Transverse colon (tissue), 4 donors: ENCODE measurements around the gene ZBTB7B. TPM values are rescaled to one million over a fixed set of nuclear protein-coding genes. Genes with fewer than 3 reads are reported as not detected.
A peak's percentile ranks its signal among the peaks of the same experiment; 100 is the strongest.

Experiments
- DNase-seq: peaks from one replicate; pipeline ENCODE4 v3.0.0-alpha.2; 2019
- H3K27ac ChIP-seq, 4 donors: fragments of 200-600 bp; sonication (generic); 2 replicates each; pipeline ENCODE4 v1.5.1; 2016 to 2018; ENCODE audit warnings: inconsistent platforms in 4 of 4
- H3K27me3 ChIP-seq: fragments of 200-600 bp; sonication (generic); 2 replicates; pipeline ENCODE4 v1.5.1; 2017; ENCODE audit warnings: inconsistent platforms
- H3K36me3 ChIP-seq, 4 donors: fragments of 200-600 bp; sonication (generic); 2 replicates each; pipeline ENCODE4 v1.5.1; 2017 to 2019; ENCODE audit warnings: inconsistent platforms in 4 of 4
- H3K4me1 ChIP-seq, 4 donors: fragments of 200-600 bp; sonication (generic); 2 replicates each; pipeline ENCODE4 v1.5.1; 2017 to 2020; ENCODE audit warnings: inconsistent platforms in 4 of 4
- H3K4me3 ChIP-seq, 4 donors: fragments of 200-600 bp; sonication (generic); 1 replicate in 1 of 4; 2 replicates in 3 of 4; pipeline versions ENCODE4 v1.5.1 to v1.6.1; 2017 to 2019; ENCODE audit warnings: inconsistent platforms in 4 of 4
- H3K9me3 ChIP-seq, 2 donors: fragments of 200-600 bp; sonication (generic); 2 replicates each; pipeline ENCODE4 v1.5.1; 2017 to 2019; ENCODE audit warnings: inconsistent platforms in 2 of 2
- EP300 ChIP-seq: sonication (generic); formaldehyde crosslinking; IDR thresholded peaks from one replicate; pipeline ENCODE4 v1.6.1; 2017; ENCODE audit warnings: antibody characterized with exemption, low read depth
- POLR2A ChIP-seq: fragments of 450-650 bp; IDR thresholded peaks from one replicate; pipeline ENCODE4 v1.6.1; 2016; ENCODE audit warnings: antibody characterized with exemption, mild to moderate bottlenecking, moderate library complexity
- POLR2AphosphoS5 ChIP-seq, 3 donors: sonication (generic); formaldehyde crosslinking; IDR thresholded peaks; one replicate each; pipeline ENCODE4 v1.6.1; 2016; ENCODE audit warnings: antibody characterized with exemption in 3 of 3
- WGBS, 2 donors: methylation state at CpG; one replicate each; pipeline ENCODE4 v1.1.5; 2018; ENCODE audit warnings: low coverage in 1 of 2; 5-methylcytosine and 5-hydroxymethylcytosine counted together
- in situ Hi-C, 4 donors: fragments of 200-750 bp; cut with MboI; loops; one replicate each; pipeline versions ENCODE4 v1.15.0 to v1.15.1; 2017; ENCODE audit warnings: low sequenced_read_pairs in 3 of 4, low pct_ligation_motif_present in 1 of 4, low pct_unique_long_range_greater_than_20kb in 1 of 4
- intact Hi-C: fragments of 100-400 bp; cut with DNase I; formaldehyde crosslinking; loops from one replicate; pipeline ENCODE4 v1.15.1; 2023; ENCODE audit warnings: low total_unique reads
- total RNA-seq, 4 donors: library from RNA; depleted of rRNA; stranded (reverse); fragments of >200 nt; gene quantifications; one replicate each; pipeline ENCODE4 v1.1.0, GENCODE V29; 2016
- TF ChIP-seq, protein P1 (sequence below), 5 experiments: fragments of 200-600 bp in 3 of 5; fragments of 450-650 bp in 2 of 5; sonication (generic) in 3 of 5; IDR thresholded peaks; 1 replicate in 2 of 5; 2 replicates in 3 of 5; pipeline ENCODE4 v1.5.1; 2016 to 2017; ENCODE audit warnings: antibody characterized with exemption in 5 of 5, inconsistent platforms in 3 of 5, mild to moderate bottlenecking in 2 of 5, moderate library complexity in 1 of 5

The ZBTB7B gene
- total RNA-seq, 4 donors from 2014 or later = 85.2 to 513 (median 272) TPM

DNA sequence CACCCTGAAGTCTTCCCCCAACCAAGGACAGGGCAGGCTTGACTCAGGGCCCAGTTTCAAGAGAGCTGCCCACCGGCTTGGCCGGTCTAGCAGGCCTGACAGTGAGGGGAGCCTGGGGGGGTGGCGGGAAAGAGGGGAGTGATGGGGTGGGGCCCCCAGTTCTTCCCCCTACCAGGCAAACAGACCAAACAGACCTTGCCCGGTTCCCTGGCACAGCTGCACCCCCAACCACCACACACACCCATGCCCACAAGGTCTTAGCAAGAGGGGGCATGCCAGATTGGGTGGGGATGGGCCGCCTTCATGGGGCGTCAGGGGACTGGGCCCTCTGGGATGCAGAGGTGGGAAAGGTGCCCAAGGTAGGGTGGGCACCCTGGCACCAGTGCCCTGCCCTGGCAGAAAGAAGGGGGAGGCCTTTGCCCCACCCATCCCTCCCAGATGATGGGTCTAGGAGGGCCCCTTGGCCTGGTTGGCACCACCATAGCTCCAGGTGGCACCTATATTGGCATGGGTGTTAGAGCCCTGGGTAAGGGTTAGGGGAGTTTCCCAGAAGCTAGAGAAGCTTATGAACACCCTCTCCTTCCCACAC, 8.9 kb downstream of the ZBTB7B start:
- Histone ChIP-seq H3K27me3 (no peaks in the 10 kb centered on the region), H3K9me3 (no peaks in the 10 kb centered on the region), H3K4me1 (peaks cover 31 to 86% (median 74%) of the 10 kb centered on the region in 4 donors), H3K36me3 (peaks cover 0 to 12% (median 2%) of the 10 kb centered on the region in 4 donors), H3K27ac (peak overlapping the region; percentile 96 to 100 (median 98)), H3K4me3 (peak overlapping the region in 1 of 4 donors; percentile 56)
- intact Hi-C loops = no loop called here
- no peak for DNase-seq
- WGBS, 2 donors = 79% methylated on average over 6 of the region's 6 CpGs; no CpG with 5 or more reads in 1 of the 2 donors
- in situ Hi-C loops = no loop called here
- no peak for TF ChIP-seq POLR2AphosphoS5 (IDR thresholded peaks at IDR 0.05)
- no peak for TF ChIP-seq POLR2A
- no peak for TF ChIP-seq EP300
- TF ChIP-seq, protein P1, sequence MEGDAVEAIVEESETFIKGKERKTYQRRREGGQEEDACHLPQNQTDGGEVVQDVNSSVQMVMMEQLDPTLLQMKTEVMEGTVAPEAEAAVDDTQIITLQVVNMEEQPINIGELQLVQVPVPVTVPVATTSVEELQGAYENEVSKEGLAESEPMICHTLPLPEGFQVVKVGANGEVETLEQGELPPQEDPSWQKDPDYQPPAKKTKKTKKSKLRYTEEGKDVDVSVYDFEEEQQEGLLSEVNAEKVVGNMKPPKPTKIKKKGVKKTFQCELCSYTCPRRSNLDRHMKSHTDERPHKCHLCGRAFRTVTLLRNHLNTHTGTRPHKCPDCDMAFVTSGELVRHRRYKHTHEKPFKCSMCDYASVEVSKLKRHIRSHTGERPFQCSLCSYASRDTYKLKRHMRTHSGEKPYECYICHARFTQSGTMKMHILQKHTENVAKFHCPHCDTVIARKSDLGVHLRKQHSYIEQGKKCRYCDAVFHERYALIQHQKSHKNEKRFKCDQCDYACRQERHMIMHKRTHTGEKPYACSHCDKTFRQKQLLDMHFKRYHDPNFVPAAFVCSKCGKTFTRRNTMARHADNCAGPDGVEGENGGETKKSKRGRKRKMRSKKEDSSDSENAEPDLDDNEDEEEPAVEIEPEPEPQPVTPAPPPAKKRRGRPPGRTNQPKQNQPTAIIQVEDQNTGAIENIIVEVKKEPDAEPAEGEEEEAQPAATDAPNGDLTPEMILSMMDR (IDR thresholded peaks at IDR 0.05) = no peak

DNA sequence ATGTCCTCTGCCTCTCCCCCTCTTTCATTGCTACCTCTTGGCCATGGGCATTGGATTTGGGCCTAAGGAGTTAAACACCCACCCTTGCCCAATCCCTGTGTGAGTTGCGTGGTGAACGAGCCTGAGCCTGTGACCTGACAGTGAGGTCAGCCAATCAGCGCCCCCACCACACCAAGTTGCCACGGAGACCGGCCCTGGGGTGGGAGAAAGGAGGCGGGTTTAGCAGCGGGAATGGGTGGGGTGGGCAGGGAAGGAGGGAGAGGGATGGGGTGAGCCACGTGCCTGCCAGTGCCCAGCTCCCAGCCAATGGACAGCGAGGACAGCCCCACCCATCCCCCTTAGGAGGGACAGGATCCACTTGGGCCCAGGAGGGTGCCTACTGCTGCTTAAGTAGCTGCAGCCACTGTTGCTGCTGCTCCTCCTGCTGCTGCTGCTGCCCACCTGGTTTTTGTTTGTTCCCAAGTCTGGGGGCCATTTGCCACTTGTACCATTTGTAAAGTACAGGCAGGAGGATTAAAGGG, 9.5 kb downstream of the ZBTB7B start:
- Histone ChIP-seq H3K36me3 (peaks cover 0 to 12% (median 2%) of the 10 kb centered on the region in 4 donors), H3K4me1 (peaks cover 31 to 86% (median 74%) of the 10 kb centered on the region in 4 donors), H3K27me3 (no peaks in the 10 kb centered on the region), H3K9me3 (no peaks in the 10 kb centered on the region), H3K27ac (peak overlapping the region; percentile 96 to 100 (median 98)), H3K4me3 (no peak overlapping the region)
- WGBS, 2 donors = 0 to 23% methylated on average over 3 to 9 of the region's 9 CpGs
- in situ Hi-C loops = no loop called here
- TF ChIP-seq, protein P1 (IDR thresholded peaks at IDR 0.05) = no peak
- peak; percentile 64 for TF ChIP-seq POLR2A
- TF ChIP-seq EP300 = no peak
- peak in 2 of 3 donors; percentile 44 to 48 for TF ChIP-seq POLR2AphosphoS5 (IDR thresholded peaks at IDR 0.05)
- intact Hi-C loops = no loop called here
- DNase-seq = peak; percentile 85

DNA sequence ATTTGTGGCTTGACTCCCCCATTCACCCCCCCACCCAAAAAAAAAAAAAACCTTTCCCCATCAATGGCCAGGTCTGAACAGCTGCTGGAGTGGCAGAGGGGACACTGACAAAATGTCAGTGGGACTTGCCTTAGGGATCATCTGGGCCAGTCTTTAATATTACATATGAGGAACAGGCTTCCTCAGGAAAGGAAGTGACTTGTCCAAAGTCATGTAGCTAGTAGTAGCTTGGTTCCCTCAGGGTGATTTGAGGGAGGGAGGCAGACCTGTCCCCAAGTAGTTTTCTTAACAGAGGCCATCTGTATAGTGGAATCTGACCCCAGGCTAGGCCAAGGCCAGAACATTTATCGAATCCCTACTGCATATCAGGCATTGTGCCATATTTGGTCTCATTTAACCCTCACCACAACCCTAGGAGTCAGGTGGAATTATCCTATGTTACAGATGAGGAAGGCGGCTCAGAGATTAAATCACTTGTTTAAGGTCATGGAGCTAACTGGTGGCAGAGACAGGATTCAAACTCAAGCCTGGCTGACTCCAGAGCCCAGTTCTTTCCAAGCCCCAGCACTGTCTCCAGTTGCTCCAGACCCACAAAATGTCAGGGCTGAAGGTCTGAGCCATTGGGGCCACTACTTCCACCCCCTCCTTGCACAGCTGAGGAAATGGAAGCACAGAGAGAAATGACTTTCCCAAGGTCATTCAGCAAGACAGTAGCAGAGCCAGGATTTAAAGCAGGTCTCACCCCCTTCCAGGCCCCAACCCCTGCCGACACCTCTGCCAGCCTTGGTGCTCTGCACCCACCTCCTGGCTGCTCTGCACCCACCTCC, 10.4 kb downstream of the ZBTB7B start:
- peak overlapping the region; percentile 96 to 100 (median 98) for H3K27ac ChIP-seq
- no peaks in the 10 kb centered on the region for H3K9me3 ChIP-seq
- no peak overlapping the region for H3K4me3 ChIP-seq
- 68 to 83% methylated on average over 1 to 3 of the region's 3 CpGs for WGBS, 2 donors
- peaks cover 33 to 86% (median 71%) of the 10 kb centered on the region in 4 donors for H3K4me1 ChIP-seq
- H3K27me3 ChIP-seq = no peaks in the 10 kb centered on the region
- TF ChIP-seq, protein P1 (IDR thresholded peaks at IDR 0.05) = no peak
- no peak for TF ChIP-seq EP300
- no peak for TF ChIP-seq POLR2AphosphoS5 (IDR thresholded peaks at IDR 0.05)
- TF ChIP-seq POLR2A = no peak
- DNase-seq = no peak
- in situ Hi-C loops (no loop called here), intact Hi-C loops (no loop called here)
- peaks cover 0 to 12% (median 2%) of the 10 kb centered on the region in 4 donors for H3K36me3 ChIP-seq

DNA sequence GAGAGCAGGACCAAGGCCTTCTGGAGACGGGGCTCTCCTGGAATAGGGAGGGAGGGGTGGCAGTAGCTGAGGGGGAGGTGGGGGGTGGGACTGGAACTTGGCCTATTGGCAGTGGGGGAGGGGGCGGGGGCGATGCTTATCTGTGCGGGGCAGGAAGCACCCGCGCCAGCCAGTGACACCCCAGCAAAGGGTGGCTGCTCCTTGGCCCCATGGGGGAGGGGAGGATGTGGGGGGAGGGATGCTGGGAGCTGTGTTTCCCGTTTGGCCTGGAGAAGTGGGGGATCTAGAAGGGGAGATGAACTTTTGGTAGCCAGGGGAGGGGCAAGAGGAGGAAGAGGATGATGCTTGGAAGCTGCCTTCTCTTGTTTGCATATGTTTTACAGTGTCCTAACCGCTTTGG, 11.0 kb downstream of the ZBTB7B start:
- peak; percentile 26 for DNase-seq
- H3K4me3 ChIP-seq = no peak overlapping the region
- peaks cover 36 to 81% (median 70%) of the 10 kb centered on the region in 4 donors for H3K4me1 ChIP-seq
- TF ChIP-seq POLR2A (no peak), POLR2AphosphoS5 (IDR thresholded peaks at IDR 0.05) (no peak), EP300 (no peak)
- TF ChIP-seq, protein P1 (IDR thresholded peaks at IDR 0.05) = no peak
- no peaks in the 10 kb centered on the region for H3K9me3 ChIP-seq
- no peaks in the 10 kb centered on the region for H3K27me3 ChIP-seq
- WGBS, 2 donors = 27 to 34% methylated on average over 2 to 8 of the region's 8 CpGs
- H3K36me3 ChIP-seq = peaks cover 0 to 12% (median 2%) of the 10 kb centered on the region in 4 donors
- peak overlapping the region; percentile 96 to 100 (median 98) for H3K27ac ChIP-seq
- in situ Hi-C loops = no loop called here
- intact Hi-C loops = no loop called here
